CD14-positive monocyte (primary cell): ENCODE measurements around the gene GRIK5. TPM values are rescaled to one million over a fixed set of nuclear protein-coding genes. Genes with fewer than 3 reads are reported as not detected.
A peak's percentile ranks its signal among the peaks of the same experiment; 100 is the strongest.

ENCODE experiments used
- DNase-seq, 3 donors: peaks; one replicate each; pipeline ENCODE4 v3.0.0-alpha.2; 2011 to 2022
- H2AFZ ChIP-seq: 2 replicates; pipeline ENCODE4 v1.6.0; 2012; ENCODE audit warnings: mild to moderate bottlenecking, low read depth, low read length, inconsistent platforms; ENCODE audit not compliant: insufficient read depth, poor library complexity, severe bottlenecking
- H3K27ac ChIP-seq, 2 donors: 1 replicate in 1 of 2; 2 replicates in 1 of 2; pipeline ENCODE4 v1.5.1; 2012 to 2013; ENCODE audit warnings: low read length in 2 of 2, control low read depth in 1 of 2, inconsistent platforms in 1 of 2, low read depth in 1 of 2, mild to moderate bottlenecking in 1 of 2
- H3K27me3 ChIP-seq, 2 donors: one replicate each; pipeline versions ENCODE4 v1.6.0 to v1.6.1; 2011 to 2013; ENCODE audit warnings: low read length in 2 of 2; ENCODE audit not compliant: control insufficient read depth in 2 of 2, insufficient read depth in 2 of 2
- H3K36me3 ChIP-seq, 2 donors: replicated peaks in 1 of 2; 1 replicate in 1 of 2; 2 replicates in 1 of 2; pipeline versions ENCODE4 v1.5.1 to v1.6.1; 2012 to 2013; ENCODE audit warnings: low read length in 2 of 2, control low read depth in 1 of 2, inconsistent platforms in 1 of 2, mild to moderate bottlenecking in 1 of 2; ENCODE audit not compliant: insufficient read depth in 2 of 2, control insufficient read depth in 1 of 2
- H3K4me1 ChIP-seq, 2 donors: 1 replicate in 1 of 2; 2 replicates in 1 of 2; pipeline versions ENCODE4 v1.5.1 to v1.6.1; 2012 to 2013; ENCODE audit warnings: low read length in 2 of 2, control low read depth in 1 of 2, inconsistent platforms in 1 of 2, mild to moderate bottlenecking in 1 of 2, moderate library complexity in 1 of 2; ENCODE audit not compliant: insufficient read depth in 2 of 2, control insufficient read depth in 1 of 2
- H3K4me2 ChIP-seq: replicated peaks from 2 replicates; pipeline ENCODE3; 2012; ENCODE audit warnings: low read length, moderate library complexity, mild to moderate bottlenecking; ENCODE audit not compliant: poor library complexity, severe bottlenecking; ENCODE audit errors: extremely low read depth
- H3K4me3 ChIP-seq, 3 experiments: fragments of 200-600 bp in 1 of 3; sonication (generic) in 1 of 3; replicated peaks in 1 of 3; 1 replicate in 2 of 3; 2 replicates in 1 of 3; pipeline ENCODE4 v1.5.1; 2011 to 2013; ENCODE audit warnings: low read length in 3 of 3, mild to moderate bottlenecking in 3 of 3, control low read depth in 2 of 3, low read depth in 2 of 3, inconsistent platforms in 1 of 3, moderate library complexity in 1 of 3
- H3K79me2 ChIP-seq: 2 replicates; pipeline ENCODE4 v1.6.0; 2012; ENCODE audit warnings: mild to moderate bottlenecking, control low read depth, inconsistent platforms, low read length, moderate library complexity; ENCODE audit not compliant: insufficient read depth
- H3K9ac ChIP-seq: 2 replicates; pipeline ENCODE4 v1.6.0; 2017; ENCODE audit warnings: low read length, mild to moderate bottlenecking; ENCODE audit not compliant: insufficient read depth, poor library complexity, severe bottlenecking
- H3K9me3 ChIP-seq, 2 donors: replicated peaks in 1 of 2; 1 replicate in 1 of 2; 2 replicates in 1 of 2; pipeline versions ENCODE4 v1.5.1 to v1.6.1; 2012 to 2013; ENCODE audit warnings: low read length in 2 of 2, control low read depth in 1 of 2; ENCODE audit not compliant: control insufficient read depth in 1 of 2, insufficient read depth in 1 of 2
- H4K20me1 ChIP-seq: 2 replicates; pipeline ENCODE4 v1.6.0; 2012; ENCODE audit warnings: mild to moderate bottlenecking, low read length, control low read depth, moderate library complexity; ENCODE audit not compliant: insufficient read depth
- H3K27ac Mint-ChIP-seq, 7 donors: one replicate each; pipeline ENCODE4 v1.8.0; 2020; ENCODE audit warnings: mild to moderate bottlenecking in 7 of 7, mixed read lengths in 7 of 7, moderate library complexity in 6 of 7, inconsistent platforms in 2 of 7
- H3K27me3 Mint-ChIP-seq, 3 donors: one replicate each; pipeline ENCODE4 v1.8.0; 2021 to 2022; ENCODE audit warnings: low read depth in 3 of 3, mild to moderate bottlenecking in 3 of 3, mixed read lengths in 3 of 3, moderate library complexity in 3 of 3, inconsistent platforms in 1 of 3
- H3K36me3 Mint-ChIP-seq, 2 donors: one replicate each; pipeline ENCODE4 v1.8.0; 2020; ENCODE audit warnings: mixed read lengths in 2 of 2, inconsistent platforms in 1 of 2, mild to moderate bottlenecking in 1 of 2
- H3K4me1 Mint-ChIP-seq: one replicate; pipeline ENCODE4 v1.8.0; 2020; ENCODE audit warnings: mild to moderate bottlenecking, mixed read lengths
- H3K4me3 Mint-ChIP-seq, 2 donors: one replicate each; pipeline ENCODE4 v1.8.0; 2020; ENCODE audit warnings: mild to moderate bottlenecking in 2 of 2, mixed read lengths in 2 of 2, moderate library complexity in 1 of 2
- H3K9me3 Mint-ChIP-seq, 7 donors: one replicate each; pipeline ENCODE4 v1.8.0; 2020 to 2022; ENCODE audit warnings: mixed read lengths in 7 of 7, mild to moderate bottlenecking in 6 of 7, moderate library complexity in 6 of 7, inconsistent platforms in 2 of 7
- WGBS: methylation state at CpG from one replicate; pipeline ENCODE4 v1.1.5; 2013; ENCODE audit warnings: missing lambda C conversion rate; ENCODE audit not compliant: insufficient coverage; 5-methylcytosine and 5-hydroxymethylcytosine counted together
- intact Hi-C, 2 donors: fragments of 100-400 bp; cut with micrococcal nuclease; formaldehyde crosslinking; loops; one replicate each; pipeline versions ENCODE4 v1.15.0 to v1.15.1; 2023
- polyA plus RNA-seq, 3 donors: library from polyadenylated mRNA; depleted of rRNA in 1 of 3; unstranded in 2 of 3; stranded (reverse) in 1 of 3; fragments of 300-500 nt in 2 of 3; fragments of >200 nt in 1 of 3; fragmentation: Illumina TruSeq in 2 of 3; gene quantifications; 1 replicate in 2 of 3; 2 replicates in 1 of 3; pipeline ENCODE4 v1.2.3, GENCODE V29; 2012 to 2021
- TF ChIP-seq, protein P1 (sequence below): fragments of 200-600 bp; IDR thresholded peaks from one replicate; pipeline ENCODE4 v1.8.0; 2022; ENCODE audit warnings: antibody characterized with exemption, mild to moderate bottlenecking

The GRIK5 gene
- polyA plus RNA-seq, 3 donors, result 0.12 to 0.28 TPM; not detected in 1

DNA sequence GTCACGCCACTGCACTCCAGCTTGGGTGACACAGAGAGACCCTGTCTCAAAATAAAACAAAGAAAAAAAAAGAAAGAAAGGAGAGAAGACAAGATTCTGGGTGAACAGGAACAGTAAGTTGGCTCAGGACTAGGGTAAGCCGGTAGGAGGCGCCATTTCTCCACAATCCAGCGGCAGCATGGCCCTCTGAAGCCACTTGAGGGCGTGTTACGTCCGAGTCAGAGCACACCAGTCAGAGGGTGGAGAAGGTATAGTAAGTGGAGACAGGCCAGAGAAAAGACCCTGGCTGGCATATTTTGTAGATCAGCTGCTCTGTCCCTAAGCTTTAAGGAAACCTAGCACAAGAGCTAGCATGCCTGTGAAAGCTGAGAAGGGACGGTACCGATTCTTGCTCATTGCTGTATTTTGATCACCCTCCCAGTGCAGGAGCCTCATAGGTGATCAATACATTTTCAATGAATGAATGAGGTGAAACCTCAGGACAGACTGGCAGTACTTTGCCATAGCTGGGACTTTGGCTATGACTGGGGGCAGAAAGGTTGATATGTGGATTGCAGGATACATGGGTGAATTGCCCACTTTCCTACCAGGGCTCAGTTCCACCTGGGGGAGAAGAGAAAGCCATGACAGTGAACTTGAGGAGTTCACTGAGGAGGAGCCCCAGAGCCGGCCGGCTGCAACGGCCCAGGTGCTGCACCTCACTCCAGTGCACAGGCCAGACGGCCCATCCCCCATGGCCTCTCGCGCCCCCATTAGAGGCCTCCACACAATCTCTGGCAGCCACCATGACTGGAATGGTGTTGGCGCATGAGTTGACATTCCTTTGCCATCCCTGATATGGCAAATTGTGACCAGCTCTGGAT lies 38.8 kb upstream of the GRIK5 start:
- H3K36me3 Mint-ChIP-seq, result peaks cover 79 to 94% of the 10 kb centered on the region in 2 donors
- no peak overlapping the region for H3K4me3 Mint-ChIP-seq
- no peak overlapping the region for H3K9ac ChIP-seq
- peaks cover 0 to 13% of the 10 kb centered on the region in 2 donors for H3K4me1 ChIP-seq
- no peaks in the 10 kb centered on the region for H3K9me3 ChIP-seq
- H3K4me1 Mint-ChIP-seq, result peaks cover 25% of the 10 kb centered on the region
- H3K79me2 ChIP-seq, result peaks cover 15% of the 10 kb centered on the region
- H3K27ac ChIP-seq, result peak overlapping the region in 1 of 2 donors; percentile 28
- peak; percentile 86 to 91 (median 89) for DNase-seq
- no peak overlapping the region for H3K4me3 ChIP-seq
- WGBS, result 43% methylated on average over 12 of the region's 16 CpGs
- TF ChIP-seq, protein P1, sequence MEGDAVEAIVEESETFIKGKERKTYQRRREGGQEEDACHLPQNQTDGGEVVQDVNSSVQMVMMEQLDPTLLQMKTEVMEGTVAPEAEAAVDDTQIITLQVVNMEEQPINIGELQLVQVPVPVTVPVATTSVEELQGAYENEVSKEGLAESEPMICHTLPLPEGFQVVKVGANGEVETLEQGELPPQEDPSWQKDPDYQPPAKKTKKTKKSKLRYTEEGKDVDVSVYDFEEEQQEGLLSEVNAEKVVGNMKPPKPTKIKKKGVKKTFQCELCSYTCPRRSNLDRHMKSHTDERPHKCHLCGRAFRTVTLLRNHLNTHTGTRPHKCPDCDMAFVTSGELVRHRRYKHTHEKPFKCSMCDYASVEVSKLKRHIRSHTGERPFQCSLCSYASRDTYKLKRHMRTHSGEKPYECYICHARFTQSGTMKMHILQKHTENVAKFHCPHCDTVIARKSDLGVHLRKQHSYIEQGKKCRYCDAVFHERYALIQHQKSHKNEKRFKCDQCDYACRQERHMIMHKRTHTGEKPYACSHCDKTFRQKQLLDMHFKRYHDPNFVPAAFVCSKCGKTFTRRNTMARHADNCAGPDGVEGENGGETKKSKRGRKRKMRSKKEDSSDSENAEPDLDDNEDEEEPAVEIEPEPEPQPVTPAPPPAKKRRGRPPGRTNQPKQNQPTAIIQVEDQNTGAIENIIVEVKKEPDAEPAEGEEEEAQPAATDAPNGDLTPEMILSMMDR, result peak; percentile 100
- H4K20me1 ChIP-seq, result peaks cover 100% of the 10 kb centered on the region
- no peak overlapping the region for H3K4me2 ChIP-seq
- H3K27me3 ChIP-seq, result no peaks in the 10 kb centered on the region
- peak overlapping the region in 6 of 7 donors; percentile 58 to 72 (median 61) for H3K27ac Mint-ChIP-seq
- no peak overlapping the region for H2AFZ ChIP-seq
- H3K9me3 Mint-ChIP-seq, result no peaks in the 10 kb centered on the region
- peaks cover 69 to 94% of the 10 kb centered on the region in 2 donors for H3K36me3 ChIP-seq
- H3K27me3 Mint-ChIP-seq, result no peaks in the 10 kb centered on the region
- intact Hi-C loops, result loop anchor here (1.0 to 10.0 kb wide), 10 partner anchors 24 to 324 kb away; partner anchors contain the start of genes MEGF8 (in 2 of the 2), GSK3A (in 1 of the 2) and POU2F2 (in 1 of the 2)

- TF ChIP-seq, protein P1, result no peak
- H3K27me3 ChIP-seq, result no peaks in the 10 kb centered on the region
- H3K4me1 ChIP-seq, result peaks cover 0 to 13% of the 10 kb centered on the region in 2 donors
- Mint-ChIP-seq H3K4me3 (no peak overlapping the region), H3K4me1 (peaks cover 16% of the 10 kb centered on the region), H3K27ac (peak overlapping the region in 1 of 7 donors; percentile 59), H3K9me3 (no peaks in the 10 kb centered on the region), H3K27me3 (no peaks in the 10 kb centered on the region), H3K36me3 (peaks cover 67 to 90% of the 10 kb centered on the region in 2 donors)
- H2AFZ ChIP-seq, result no peak overlapping the region
- no peaks in the 10 kb centered on the region for H3K9me3 ChIP-seq
- peaks cover 19% of the 10 kb centered on the region for H3K79me2 ChIP-seq
- H3K4me3 ChIP-seq, result no peak overlapping the region
- intact Hi-C loops, result loop anchor here (5.0 to 10.0 kb wide), 6 partner anchors 77 to 222 kb away; partner anchors contain the start of genes GSK3A (in 1 of the 2) and MEGF8 (in 1 of the 2)
- peaks cover 99% of the 10 kb centered on the region for H4K20me1 ChIP-seq
- no peak for DNase-seq
- no peak overlapping the region for H3K9ac ChIP-seq
- WGBS, result no CpG with 5 or more reads among the region's 2 CpGs
- peaks cover 58 to 94% of the 10 kb centered on the region in 2 donors for H3K36me3 ChIP-seq
- H3K4me2 ChIP-seq, result no peak overlapping the region
- no peak overlapping the region for H3K27ac ChIP-seq
Measured at GRCh38 chr19:42105368-42105767, 35.4 kb upstream of the GRIK5 start.
